GM18526 (cell line): ENCODE data around the gene STRN.

Source experiments
- POLR2A ChIP-seq: IDR thresholded peaks from 3 replicates; pipeline ENCODE4 v1.6.1; 2011; ENCODE audit not compliant: insufficient read length; ENCODE audit errors: extremely low read depth

Gene STRN, protein sequence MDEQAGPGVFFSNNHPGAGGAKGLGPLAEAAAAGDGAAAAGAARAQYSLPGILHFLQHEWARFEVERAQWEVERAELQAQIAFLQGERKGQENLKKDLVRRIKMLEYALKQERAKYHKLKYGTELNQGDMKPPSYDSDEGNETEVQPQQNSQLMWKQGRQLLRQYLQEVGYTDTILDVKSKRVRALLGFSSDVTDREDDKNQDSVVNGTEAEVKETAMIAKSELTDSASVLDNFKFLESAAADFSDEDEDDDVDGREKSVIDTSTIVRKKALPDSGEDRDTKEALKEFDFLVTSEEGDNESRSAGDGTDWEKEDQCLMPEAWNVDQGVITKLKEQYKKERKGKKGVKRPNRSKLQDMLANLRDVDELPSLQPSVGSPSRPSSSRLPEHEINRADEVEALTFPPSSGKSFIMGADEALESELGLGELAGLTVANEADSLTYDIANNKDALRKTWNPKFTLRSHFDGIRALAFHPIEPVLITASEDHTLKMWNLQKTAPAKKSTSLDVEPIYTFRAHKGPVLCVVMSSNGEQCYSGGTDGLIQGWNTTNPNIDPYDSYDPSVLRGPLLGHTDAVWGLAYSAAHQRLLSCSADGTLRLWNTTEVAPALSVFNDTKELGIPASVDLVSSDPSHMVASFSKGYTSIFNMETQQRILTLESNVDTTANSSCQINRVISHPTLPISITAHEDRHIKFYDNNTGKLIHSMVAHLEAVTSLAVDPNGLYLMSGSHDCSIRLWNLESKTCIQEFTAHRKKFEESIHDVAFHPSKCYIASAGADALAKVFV

GRCh38 chr2:36966370-36967235 lies at the start of gene STRN:
Gene STRN (minus strand): TSS chr2:36966536. CDS start chr2:36966463, 73 bp downstream.
- peak; percentile 78 for TF ChIP-seq POLR2A

DNA sequence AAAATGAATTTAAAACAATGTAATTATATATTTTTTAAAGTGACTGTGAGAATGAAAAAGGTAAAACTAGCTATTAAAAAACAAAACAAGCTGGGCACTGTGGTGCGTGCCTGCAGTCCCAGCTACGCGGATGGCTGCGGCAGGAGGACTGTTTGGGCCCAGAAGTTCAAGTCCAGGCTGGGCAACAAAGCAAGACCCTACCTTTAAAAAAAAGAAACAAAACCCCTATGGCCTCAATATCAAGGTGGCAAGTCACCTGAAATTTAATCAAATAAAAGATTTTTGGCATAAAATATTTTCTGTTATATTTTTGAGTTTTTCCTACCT lies 46.9 kb upstream of the STRN start:
- no peak for TF ChIP-seq POLR2A

DNA sequence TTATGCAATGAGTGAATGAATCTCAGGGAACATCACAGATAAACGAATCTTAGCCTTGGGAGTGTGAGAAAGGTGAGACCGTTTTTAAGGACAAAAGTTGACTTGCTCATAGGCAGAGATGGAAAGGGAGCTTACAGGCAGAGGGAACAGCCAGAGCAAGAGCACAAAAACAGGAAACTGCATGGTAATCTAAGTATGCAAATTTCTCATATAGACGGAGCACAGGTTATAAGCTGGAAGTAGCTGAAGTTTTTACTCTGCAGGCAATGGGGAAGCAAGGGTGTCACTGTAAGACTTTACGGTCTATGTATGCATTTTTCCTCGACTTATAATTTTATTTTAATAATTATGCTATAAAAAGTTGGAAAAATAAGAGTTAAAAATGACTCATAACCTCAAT lies 44.8 kb upstream of the STRN start:
- no peak for TF ChIP-seq POLR2A

GRCh38 chr2:37005118-37005868 lies 39.0 kb upstream of the STRN start:
- no peak for TF ChIP-seq POLR2A

DNA sequence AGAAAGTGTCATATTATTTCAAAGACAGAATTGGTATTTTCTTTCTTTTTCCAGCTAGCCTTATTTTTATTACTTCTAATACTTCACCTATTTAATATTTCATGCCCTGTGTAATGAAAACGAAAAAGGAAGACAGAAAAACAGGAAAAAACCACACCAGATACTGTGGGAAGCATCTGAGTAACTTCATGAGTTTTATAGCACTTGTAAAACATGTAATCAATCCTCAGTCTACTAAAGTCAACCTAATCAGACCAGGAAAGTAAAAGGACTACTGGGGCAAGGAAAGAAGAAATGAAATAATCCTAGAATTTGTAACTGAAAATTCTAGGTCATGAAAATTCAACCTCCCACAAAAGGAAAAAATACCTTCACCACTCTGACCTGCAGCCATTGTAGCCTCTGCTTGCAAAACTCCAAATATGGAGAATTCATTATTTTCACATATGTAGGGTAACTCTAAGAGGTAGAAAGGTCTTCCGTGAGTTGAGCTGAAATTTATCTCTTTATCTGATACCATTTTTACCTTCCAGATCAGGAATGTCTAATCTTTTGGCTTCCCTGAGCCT lies 34.7 kb upstream of the STRN start:
- TF ChIP-seq POLR2A = no peak

DNA sequence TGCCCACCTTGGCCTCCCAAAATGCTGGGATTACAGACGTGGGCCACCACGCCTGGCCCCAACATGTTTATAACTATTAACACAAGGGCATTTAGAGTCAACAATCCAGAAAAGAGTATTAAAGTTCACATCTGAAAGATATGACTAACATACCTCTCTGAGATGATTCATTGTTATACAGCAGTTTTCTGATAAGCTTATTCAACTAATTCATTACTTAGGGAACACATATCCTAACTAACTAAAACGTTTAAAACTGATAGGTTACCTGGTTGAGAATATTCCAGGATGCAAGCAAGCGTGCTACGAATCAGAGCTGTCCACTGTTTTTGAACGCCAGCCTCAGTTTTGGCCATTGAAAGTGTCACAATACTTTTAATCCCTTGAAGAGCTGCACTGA lies 34.0 kb upstream of the STRN start:
- TF ChIP-seq POLR2A = no peak

- TF ChIP-seq POLR2A = no peak
Measured at GRCh38 chr2:36993841-36994620, 27.7 kb upstream of the STRN start.

DNA sequence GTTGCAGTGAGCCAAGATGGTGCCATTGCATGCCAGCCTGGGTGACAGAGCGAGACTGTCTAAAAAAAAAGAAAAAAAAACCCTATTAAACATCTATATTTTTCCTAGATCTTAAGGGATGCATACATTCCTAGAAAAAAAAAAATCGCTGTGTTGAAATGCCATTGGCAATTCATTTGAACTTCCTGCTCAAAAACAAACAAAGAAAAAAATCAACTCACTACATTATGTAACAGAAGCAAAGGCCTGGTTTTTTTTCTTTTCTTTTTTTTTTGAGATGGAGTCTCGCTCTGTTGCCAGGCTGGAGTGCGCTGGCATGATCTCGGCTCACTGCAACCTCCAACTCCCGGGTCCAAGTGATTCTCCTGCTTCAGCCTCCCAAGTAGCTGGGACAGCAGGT lies 21.7 kb upstream of the STRN start:
- no peak for TF ChIP-seq POLR2A

DNA sequence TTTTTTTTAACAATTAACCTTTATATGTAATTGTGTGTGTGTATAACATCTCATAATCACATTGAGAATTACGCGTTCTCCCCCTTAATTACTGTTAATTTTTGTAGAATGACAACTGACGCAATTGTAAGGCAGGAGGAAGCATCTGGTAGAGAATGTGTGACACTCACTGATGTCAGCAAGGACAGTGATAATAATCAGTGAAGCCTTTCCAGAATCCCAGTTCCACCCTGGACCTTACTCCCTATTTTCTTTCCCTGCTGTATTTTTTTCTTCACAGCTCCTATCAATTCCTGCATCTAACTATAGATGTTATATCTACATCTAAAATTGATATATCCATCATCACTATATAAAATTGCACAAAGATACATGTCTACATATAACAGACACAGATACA lies 16.1 kb upstream of the STRN start:
- no peak for TF ChIP-seq POLR2A

GRCh38 chr2:36981911-36982310 lies 15.6 kb upstream of the STRN start:
- TF ChIP-seq POLR2A = no peak

GRCh38 chr2:36976065-36976464 lies 9.7 kb upstream of the STRN start:
- no peak for TF ChIP-seq POLR2A

- no peak for TF ChIP-seq POLR2A
Measured at GRCh38 chr2:36975306-36975705, 9.0 kb upstream of the STRN start.

- TF ChIP-seq POLR2A = no peak
Measured at GRCh38 chr2:36973320-36973719, 7.0 kb upstream of the STRN start.

GRCh38 chr2:36971990-36972389 lies 5.7 kb upstream of the STRN start:
- TF ChIP-seq POLR2A = no peak
